Lower leg skin (tissue), 4 donors: ENCODE results near the gene NR1D1. TPM values are rescaled to one million over a fixed set of nuclear protein-coding genes. Genes with fewer than 3 reads are reported as not detected.

Source experiments
- DNase-seq, 2 donors: peaks; one replicate each; pipeline ENCODE4 v3.0.0-alpha.2; 2019; ENCODE audit warnings: low spot score in 2 of 2
- H3K4me3 ChIP-seq: fragments of 200-600 bp; sonication (generic); 2 replicates; pipeline ENCODE4 v1.5.1; 2017; ENCODE audit warnings: mild to moderate bottlenecking, low read depth; ENCODE audit not compliant: poor library complexity, severe bottlenecking
- CTCF ChIP-seq, 3 donors: fragments of 450-650 bp; IDR thresholded peaks; one replicate each; pipeline ENCODE4 v1.5.1; 2016; ENCODE audit warnings: antibody characterized with exemption in 3 of 3, mild to moderate bottlenecking in 3 of 3, moderate library complexity in 2 of 3
- POLR2A ChIP-seq, 2 donors: fragments of 450-650 bp; IDR thresholded peaks; one replicate each; pipeline ENCODE4 v1.6.1; 2016 to 2017; ENCODE audit warnings: antibody characterized with exemption in 2 of 2, mild to moderate bottlenecking in 1 of 2, moderate library complexity in 1 of 2
- WGBS, 2 donors: methylation state at CpG; one replicate each; pipeline ENCODE4 v1.1.5; 2018; 5-methylcytosine and 5-hydroxymethylcytosine counted together
- intact Hi-C: fragments of 100-400 bp; cut with DNase I; formaldehyde crosslinking; loops from one replicate; pipeline ENCODE4 v1.15.0; 2023; ENCODE audit warnings: low total_unique reads
- total RNA-seq, 4 donors: library from RNA; depleted of rRNA; stranded (reverse); fragments of >200 nt; gene quantifications; one replicate each; pipeline ENCODE4 v1.1.0, GENCODE V29; 2016

The NR1D1 gene
- total RNA-seq, 4 donors from 2014 or later: 111 to 194 (median 148) TPM

- TF ChIP-seq POLR2A (IDR thresholded peaks at IDR 0.05) (no peak), CTCF (IDR thresholded peaks at IDR 0.05) (no peak)
- no peak overlapping the region for H3K4me3 ChIP-seq
- DNase-seq: no peak
- intact Hi-C loops: no loop called here
- 83 to 84% methylated on average over 7 of the region's 7 CpGs for WGBS, 2 donors
Measured at GRCh38 chr17:40134184-40134583, 33.8 kb upstream of the NR1D1 start.

GRCh38 chr17:40130352-40131042, 30.1 kb upstream of the NR1D1 start:
- DNase-seq: no peak
- no peak overlapping the region for H3K4me3 ChIP-seq
- intact Hi-C loops: no loop called here
- no peak for TF ChIP-seq CTCF (IDR thresholded peaks at IDR 0.05)
- no peak for TF ChIP-seq POLR2A (IDR thresholded peaks at IDR 0.05)
- 75 to 83% methylated on average over 7 of the region's 7 CpGs for WGBS, 2 donors

- DNase-seq: no peak
- WGBS, 2 donors: 68 to 75% methylated on average over 5 of the region's 5 CpGs
- intact Hi-C loops: no loop called here
- H3K4me3 ChIP-seq: no peak overlapping the region
- TF ChIP-seq CTCF (IDR thresholded peaks at IDR 0.05) (no peak), POLR2A (IDR thresholded peaks at IDR 0.05) (no peak)
Measured at GRCh38 chr17:40129498-40129897, 29.1 kb upstream of the NR1D1 start.

GRCh38 chr17:40124279-40125141, 24.1 kb upstream of the NR1D1 start:
- no peak overlapping the region for H3K4me3 ChIP-seq
- DNase-seq: no peak
- intact Hi-C loops: no loop called here
- TF ChIP-seq CTCF (IDR thresholded peaks at IDR 0.05) (no peak), POLR2A (IDR thresholded peaks at IDR 0.05) (no peak)
- WGBS, 2 donors: 3 to 4% methylated on average over 9 of the region's 9 CpGs

GRCh38 chr17:40123811-40124114, 23.4 kb upstream of the NR1D1 start:
- WGBS, 2 donors: 0% methylated on average over 2 of the region's 2 CpGs
- DNase-seq: no peak
- peak overlapping the region; percentile 89 for H3K4me3 ChIP-seq
- TF ChIP-seq CTCF (IDR thresholded peaks at IDR 0.05) (no peak), POLR2A (IDR thresholded peaks at IDR 0.05) (no peak)
- intact Hi-C loops: no loop called here
